ENCODE results near the gene GNG4.

- TF ChIP-seq POLR2A (IDR thresholded peaks at IDR 0.05; ENCODE audit: low read depth, low read length) (no peak), EZH2 (IDR thresholded peaks at IDR 0.05; ENCODE audit: borderline replicate concordance, low read depth, low read length, severe bottlenecking) (no peak), POLR2AphosphoS5 (IDR thresholded peaks at IDR 0.05; ENCODE audit: insufficient read depth, low read depth, low read length) (no peak), MYC (IDR thresholded peaks at IDR 0.05; ENCODE audit: low read depth, low read length) (no peak), FOS (IDR thresholded peaks at IDR 0.05; ENCODE audit: borderline replicate concordance, insufficient read depth, low read length) (no peak), JUN (IDR thresholded peaks at IDR 0.05; ENCODE audit: borderline replicate concordance, insufficient read depth, insufficient read length, low read depth) (no peak)
- TF ChIP-seq, protein P1, sequence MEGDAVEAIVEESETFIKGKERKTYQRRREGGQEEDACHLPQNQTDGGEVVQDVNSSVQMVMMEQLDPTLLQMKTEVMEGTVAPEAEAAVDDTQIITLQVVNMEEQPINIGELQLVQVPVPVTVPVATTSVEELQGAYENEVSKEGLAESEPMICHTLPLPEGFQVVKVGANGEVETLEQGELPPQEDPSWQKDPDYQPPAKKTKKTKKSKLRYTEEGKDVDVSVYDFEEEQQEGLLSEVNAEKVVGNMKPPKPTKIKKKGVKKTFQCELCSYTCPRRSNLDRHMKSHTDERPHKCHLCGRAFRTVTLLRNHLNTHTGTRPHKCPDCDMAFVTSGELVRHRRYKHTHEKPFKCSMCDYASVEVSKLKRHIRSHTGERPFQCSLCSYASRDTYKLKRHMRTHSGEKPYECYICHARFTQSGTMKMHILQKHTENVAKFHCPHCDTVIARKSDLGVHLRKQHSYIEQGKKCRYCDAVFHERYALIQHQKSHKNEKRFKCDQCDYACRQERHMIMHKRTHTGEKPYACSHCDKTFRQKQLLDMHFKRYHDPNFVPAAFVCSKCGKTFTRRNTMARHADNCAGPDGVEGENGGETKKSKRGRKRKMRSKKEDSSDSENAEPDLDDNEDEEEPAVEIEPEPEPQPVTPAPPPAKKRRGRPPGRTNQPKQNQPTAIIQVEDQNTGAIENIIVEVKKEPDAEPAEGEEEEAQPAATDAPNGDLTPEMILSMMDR (IDR thresholded peaks at IDR 0.05; ENCODE audit: extremely low read depth in 1 of 2, insufficient read depth in 1 of 2, low read depth in 1 of 2, low read length in 2 of 2): no peak
- TF ChIP-seq, protein P2, sequence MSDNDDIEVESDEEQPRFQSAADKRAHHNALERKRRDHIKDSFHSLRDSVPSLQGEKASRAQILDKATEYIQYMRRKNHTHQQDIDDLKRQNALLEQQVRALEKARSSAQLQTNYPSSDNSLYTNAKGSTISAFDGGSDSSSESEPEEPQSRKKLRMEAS (IDR thresholded peaks at IDR 0.05; ENCODE audit: insufficient read depth, insufficient read length): no peak
Measured at GRCh38 chr1:235617808-235618207, 31.8 kb downstream of the GNG4 start.

Data from endothelial cell of umbilical vein (primary cell).